ENCODE measurements around the gene HELLS. TPM values are rescaled to one million over a fixed set of nuclear protein-coding genes. Genes with fewer than 3 reads are reported as not detected.
"Not testable (repeated sequence)": the region's sequence is repeated elsewhere in the genome, so short reads cannot be mapped to it uniquely, and the experiment has no call there.

Gene HELLS
- total RNA-seq, 3 donors from 2014 or later = 6.4 to 33.2 (median 11.6) TPM

DNA sequence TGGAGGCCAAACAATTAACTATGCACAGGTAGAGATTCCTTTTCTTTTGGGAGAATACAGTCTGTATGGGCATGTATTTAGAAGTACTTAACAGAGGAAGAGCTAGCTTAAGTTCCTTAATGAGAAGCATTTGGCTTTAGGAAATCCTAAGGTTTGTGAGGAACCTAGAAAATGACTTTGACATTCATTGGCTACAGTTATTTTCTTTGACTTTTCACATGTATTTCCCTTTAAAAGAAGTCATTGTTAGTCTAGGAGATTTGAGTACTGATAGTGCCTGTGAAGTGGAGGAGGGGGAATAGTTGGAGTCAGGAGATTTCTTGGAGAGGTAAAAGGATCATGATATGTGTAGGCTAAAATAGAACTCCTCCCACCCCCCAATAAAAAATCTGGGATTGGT is 3.6 kb downstream of the HELLS start:
- H3K4me3 ChIP-seq = no peak overlapping the region
- TF ChIP-seq, protein P1, sequence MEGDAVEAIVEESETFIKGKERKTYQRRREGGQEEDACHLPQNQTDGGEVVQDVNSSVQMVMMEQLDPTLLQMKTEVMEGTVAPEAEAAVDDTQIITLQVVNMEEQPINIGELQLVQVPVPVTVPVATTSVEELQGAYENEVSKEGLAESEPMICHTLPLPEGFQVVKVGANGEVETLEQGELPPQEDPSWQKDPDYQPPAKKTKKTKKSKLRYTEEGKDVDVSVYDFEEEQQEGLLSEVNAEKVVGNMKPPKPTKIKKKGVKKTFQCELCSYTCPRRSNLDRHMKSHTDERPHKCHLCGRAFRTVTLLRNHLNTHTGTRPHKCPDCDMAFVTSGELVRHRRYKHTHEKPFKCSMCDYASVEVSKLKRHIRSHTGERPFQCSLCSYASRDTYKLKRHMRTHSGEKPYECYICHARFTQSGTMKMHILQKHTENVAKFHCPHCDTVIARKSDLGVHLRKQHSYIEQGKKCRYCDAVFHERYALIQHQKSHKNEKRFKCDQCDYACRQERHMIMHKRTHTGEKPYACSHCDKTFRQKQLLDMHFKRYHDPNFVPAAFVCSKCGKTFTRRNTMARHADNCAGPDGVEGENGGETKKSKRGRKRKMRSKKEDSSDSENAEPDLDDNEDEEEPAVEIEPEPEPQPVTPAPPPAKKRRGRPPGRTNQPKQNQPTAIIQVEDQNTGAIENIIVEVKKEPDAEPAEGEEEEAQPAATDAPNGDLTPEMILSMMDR (IDR thresholded peaks at IDR 0.05) = no peak
- intact Hi-C loops (cut with DNase I, micrococcal nuclease) = no loop called here
- DNase-seq (no peak), ATAC-seq (no peak)
- no peaks in the 10 kb centered on the region for H3K9me3 ChIP-seq
- peaks cover 14% of the 10 kb centered on the region for H3K4me1 ChIP-seq (ENCODE audit: low read depth)
- H3K36me3 ChIP-seq (ENCODE audit: low read depth) = no peaks in the 10 kb centered on the region

DNA sequence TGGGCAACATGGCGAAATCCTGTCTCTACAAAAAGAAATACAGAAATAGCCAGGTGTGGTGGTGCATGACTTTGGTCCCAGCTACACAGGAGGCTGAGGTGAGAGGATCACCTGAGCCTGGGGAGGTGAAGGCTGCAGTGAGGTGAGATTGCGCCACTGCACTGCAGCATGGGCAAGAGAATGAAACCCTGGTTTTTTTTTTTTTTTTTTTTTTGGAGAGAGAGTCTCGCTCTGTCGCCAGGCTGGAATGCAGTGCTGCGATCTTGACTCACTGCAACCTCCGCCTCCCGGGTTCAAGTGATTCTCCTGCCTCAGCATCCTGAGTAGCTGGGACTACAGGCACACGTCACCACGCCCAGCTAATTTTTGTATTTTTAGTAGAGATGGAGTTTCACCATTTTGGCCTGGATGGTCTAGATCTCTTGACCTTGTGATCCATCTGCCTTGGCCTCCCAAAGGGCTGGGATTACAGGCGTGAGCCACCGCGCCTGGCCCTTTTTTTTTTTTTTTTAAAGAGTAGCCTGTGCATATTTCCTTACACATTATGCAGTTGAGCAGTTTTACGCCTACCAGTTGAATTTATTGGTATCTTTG is 22.2 kb downstream of the HELLS start:
- intact Hi-C loops (cut with DNase I, micrococcal nuclease); H3K36me3 ChIP-seq (ENCODE audit: low read depth); ATAC-seq; H3K4me3 ChIP-seq; H3K4me1 ChIP-seq (ENCODE audit: low read depth); DNase-seq; H3K9me3 ChIP-seq: not testable (repeated sequence)

DNA sequence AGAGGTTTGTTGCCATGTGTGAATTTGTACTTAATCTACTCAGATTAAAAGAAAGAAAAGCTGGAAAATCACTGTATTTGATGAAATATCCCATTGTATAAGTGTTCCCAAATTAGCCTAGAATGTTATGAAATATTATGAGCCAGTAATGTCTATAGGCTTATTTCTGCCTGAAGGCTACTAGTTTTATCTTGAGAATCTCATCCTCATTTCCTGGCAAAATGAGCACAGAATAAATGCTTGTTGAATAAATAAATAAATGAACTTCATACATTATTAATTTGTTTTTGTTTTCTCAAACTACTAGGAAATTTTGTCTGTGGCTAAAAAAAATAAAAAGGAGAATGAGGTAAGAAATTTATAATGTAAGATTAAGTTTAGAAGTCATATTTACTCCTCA is 25.5 kb downstream of the HELLS start:
- TF ChIP-seq, protein P1 (IDR thresholded peaks at IDR 0.05) = no peak
- intact Hi-C loops (cut with DNase I, micrococcal nuclease) = no loop called here
- no peaks in the 10 kb centered on the region for H3K9me3 ChIP-seq
- DNase-seq (no peak), ATAC-seq (no peak)
- no peaks in the 10 kb centered on the region for H3K4me1 ChIP-seq (ENCODE audit: low read depth)
- no peaks in the 10 kb centered on the region for H3K36me3 ChIP-seq (ENCODE audit: low read depth)
- H3K4me3 ChIP-seq = no peak overlapping the region

DNA sequence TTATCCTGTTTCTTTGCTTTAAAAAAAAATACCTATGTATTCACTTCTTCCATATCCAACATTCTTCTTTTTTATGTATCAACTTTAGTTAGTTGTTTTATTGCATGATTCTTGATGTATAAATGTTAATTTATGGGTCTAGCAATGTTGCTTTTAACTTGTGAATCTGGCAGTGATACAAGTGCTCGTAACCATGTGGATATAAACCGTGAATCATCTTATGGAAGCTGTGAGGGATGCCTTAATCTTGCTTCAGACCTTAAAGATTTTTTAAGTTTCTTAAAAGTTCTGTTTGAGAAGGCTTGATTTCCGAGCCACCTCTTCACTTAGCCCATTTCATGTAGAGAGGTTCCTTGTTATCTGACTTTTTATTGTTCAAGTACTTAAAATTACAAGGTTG is 25.9 kb downstream of the HELLS start:
- no peaks in the 10 kb centered on the region for H3K4me1 ChIP-seq (ENCODE audit: low read depth)
- ATAC-seq = no peak
- H3K36me3 ChIP-seq (ENCODE audit: low read depth) = no peaks in the 10 kb centered on the region
- TF ChIP-seq, protein P1 (IDR thresholded peaks at IDR 0.05) = no peak
- H3K9me3 ChIP-seq = no peaks in the 10 kb centered on the region
- H3K4me3 ChIP-seq = no peak overlapping the region
- intact Hi-C loops (cut with DNase I, micrococcal nuclease) = no loop called here
- no peak for DNase-seq

DNA sequence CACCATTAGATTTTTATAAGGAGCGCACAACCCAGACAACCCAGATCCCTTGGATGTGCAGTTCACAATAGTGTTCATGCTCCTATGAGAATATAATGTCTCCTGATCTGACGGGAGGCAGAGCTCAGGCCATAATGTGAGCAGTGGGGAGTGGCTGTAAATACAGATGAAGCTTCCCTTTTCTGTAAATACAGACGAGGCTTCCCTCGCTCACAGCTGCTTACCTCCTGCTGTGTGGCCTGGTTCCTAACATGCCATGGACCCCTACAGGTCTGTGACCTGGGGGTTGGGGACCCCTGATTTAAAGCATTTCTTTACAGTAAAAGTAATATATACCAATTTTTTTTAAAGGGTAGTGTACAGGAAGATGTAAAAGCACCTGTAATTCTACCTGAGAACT is 33.2 kb downstream of the HELLS start:
- no peak overlapping the region for H3K4me3 ChIP-seq
- DNase-seq (no peak), ATAC-seq (no peak)
- TF ChIP-seq, protein P1 (IDR thresholded peaks at IDR 0.05) = no peak
- H3K4me1 ChIP-seq (ENCODE audit: low read depth) = no peaks in the 10 kb centered on the region
- H3K36me3 ChIP-seq (ENCODE audit: low read depth) = no peaks in the 10 kb centered on the region
- intact Hi-C loops (cut with DNase I, micrococcal nuclease) = no loop called here
- H3K9me3 ChIP-seq = no peaks in the 10 kb centered on the region

GRCh38 chr10:94583124-94583523 is 37.5 kb downstream of the HELLS start:
- no peaks in the 10 kb centered on the region for H3K36me3 ChIP-seq (ENCODE audit: low read depth)
- TF ChIP-seq, protein P1 (IDR thresholded peaks at IDR 0.05) = no peak
- no peaks in the 10 kb centered on the region for H3K9me3 ChIP-seq

More at GRCh38 chr10:94583124-94583523, 37.5 kb downstream of the HELLS start:
- Histone ChIP-seq H3K4me3 (no peak overlapping the region), H3K4me1 (ENCODE audit: low read depth) (no peaks in the 10 kb centered on the region)
- intact Hi-C loops (cut with DNase I, micrococcal nuclease) = no loop called here
- DNase-seq = no peak
- ATAC-seq = no peak
